Transverse colon (tissue), 4 donors: Measurements from ENCODE around the gene SDK1. TPM values are rescaled to one million over a fixed set of nuclear protein-coding genes. Genes with fewer than 3 reads are reported as not detected.

Experiments used
- DNase-seq: peaks from one replicate; pipeline ENCODE4 v3.0.0-alpha.2; 2019
- H3K27ac ChIP-seq, 4 donors: fragments of 200-600 bp; sonication (generic); 2 replicates each; pipeline ENCODE4 v1.5.1; 2016 to 2018; ENCODE audit warnings: inconsistent platforms in 4 of 4
- H3K27me3 ChIP-seq: fragments of 200-600 bp; sonication (generic); 2 replicates; pipeline ENCODE4 v1.5.1; 2017; ENCODE audit warnings: inconsistent platforms
- H3K36me3 ChIP-seq, 4 donors: fragments of 200-600 bp; sonication (generic); 2 replicates each; pipeline ENCODE4 v1.5.1; 2017 to 2019; ENCODE audit warnings: inconsistent platforms in 4 of 4
- H3K4me1 ChIP-seq, 4 donors: fragments of 200-600 bp; sonication (generic); 2 replicates each; pipeline ENCODE4 v1.5.1; 2017 to 2020; ENCODE audit warnings: inconsistent platforms in 4 of 4
- H3K4me3 ChIP-seq, 4 donors: fragments of 200-600 bp; sonication (generic); 1 replicate in 1 of 4; 2 replicates in 3 of 4; pipeline versions ENCODE4 v1.5.1 to v1.6.1; 2017 to 2019; ENCODE audit warnings: inconsistent platforms in 4 of 4
- H3K9me3 ChIP-seq, 2 donors: fragments of 200-600 bp; sonication (generic); 2 replicates each; pipeline ENCODE4 v1.5.1; 2017 to 2019; ENCODE audit warnings: inconsistent platforms in 2 of 2
- CTCF ChIP-seq, 5 experiments: fragments of 200-600 bp in 3 of 5; fragments of 450-650 bp in 2 of 5; sonication (generic) in 3 of 5; IDR thresholded peaks; 1 replicate in 2 of 5; 2 replicates in 3 of 5; pipeline ENCODE4 v1.5.1; 2016 to 2017; ENCODE audit warnings: antibody characterized with exemption in 5 of 5, inconsistent platforms in 3 of 5, mild to moderate bottlenecking in 2 of 5, moderate library complexity in 1 of 5
- EP300 ChIP-seq: sonication (generic); formaldehyde crosslinking; IDR thresholded peaks from one replicate; pipeline ENCODE4 v1.6.1; 2017; ENCODE audit warnings: antibody characterized with exemption, low read depth
- POLR2A ChIP-seq: fragments of 450-650 bp; IDR thresholded peaks from one replicate; pipeline ENCODE4 v1.6.1; 2016; ENCODE audit warnings: antibody characterized with exemption, mild to moderate bottlenecking, moderate library complexity
- POLR2AphosphoS5 ChIP-seq, 3 donors: sonication (generic); formaldehyde crosslinking; IDR thresholded peaks; one replicate each; pipeline ENCODE4 v1.6.1; 2016; ENCODE audit warnings: antibody characterized with exemption in 3 of 3
- WGBS, 2 donors: methylation state at CpG; one replicate each; pipeline ENCODE4 v1.1.5; 2018; ENCODE audit warnings: low coverage in 1 of 2; 5-methylcytosine and 5-hydroxymethylcytosine counted together
- in situ Hi-C, 4 donors: fragments of 200-750 bp; cut with MboI; loops; one replicate each; pipeline versions ENCODE4 v1.15.0 to v1.15.1; 2017; ENCODE audit warnings: low sequenced_read_pairs in 3 of 4, low pct_ligation_motif_present in 1 of 4, low pct_unique_long_range_greater_than_20kb in 1 of 4
- intact Hi-C: fragments of 100-400 bp; cut with DNase I; formaldehyde crosslinking; loops from one replicate; pipeline ENCODE4 v1.15.1; 2023; ENCODE audit warnings: low total_unique reads
- total RNA-seq, 4 donors: library from RNA; depleted of rRNA; stranded (reverse); fragments of >200 nt; gene quantifications; one replicate each; pipeline ENCODE4 v1.1.0, GENCODE V29; 2016

The SDK1 gene
- total RNA-seq, 4 donors from 2014 or later = 4.0 to 8.6 (median 5.4) TPM

DNA sequence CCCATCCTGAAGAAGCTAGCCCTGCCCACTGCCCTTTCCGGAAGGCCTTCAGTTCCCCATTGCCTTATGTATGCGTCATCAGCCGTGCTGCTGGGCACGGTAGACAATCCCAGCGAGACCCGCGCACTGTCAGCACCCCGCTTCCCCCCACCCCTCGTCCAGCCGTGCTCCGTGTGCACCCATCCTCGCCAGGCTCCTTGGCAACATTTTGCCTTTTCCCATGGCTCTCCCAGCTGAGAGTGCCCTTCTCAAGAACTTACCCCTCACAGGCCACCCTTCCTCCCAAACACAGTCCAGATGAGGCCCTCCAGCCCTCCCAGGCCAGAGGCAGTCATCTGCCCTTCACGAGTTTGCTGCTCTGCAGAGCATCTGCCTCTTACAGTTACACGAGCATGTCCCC is 747.3 kb downstream of the SDK1 start:
- in situ Hi-C loops (no loop called here), intact Hi-C loops (no loop called here)
- Histone ChIP-seq H3K4me1 (no peaks in the 10 kb centered on the region), H3K36me3 (no peaks in the 10 kb centered on the region), H3K27me3 (no peaks in the 10 kb centered on the region), H3K4me3 (no peak overlapping the region), H3K27ac (no peak overlapping the region), H3K9me3 (no peaks in the 10 kb centered on the region)
- 87% methylated on average over 14 of the region's 14 CpGs; no CpG with 5 or more reads in 1 of the 2 donors for WGBS, 2 donors
- no peak for TF ChIP-seq POLR2AphosphoS5 (IDR thresholded peaks at IDR 0.05)
- TF ChIP-seq POLR2A = no peak
- TF ChIP-seq EP300 = no peak
- TF ChIP-seq CTCF (IDR thresholded peaks at IDR 0.05) = no peak
- DNase-seq = no peak

- Histone ChIP-seq H3K4me3 (no peak overlapping the region), H3K4me1 (no peaks in the 10 kb centered on the region), H3K9me3 (no peaks in the 10 kb centered on the region), H3K27ac (no peak overlapping the region), H3K27me3 (no peaks in the 10 kb centered on the region), H3K36me3 (no peaks in the 10 kb centered on the region)
- intact Hi-C loops (no loop called here), in situ Hi-C loops (no loop called here)
- TF ChIP-seq POLR2A = no peak
- TF ChIP-seq CTCF (IDR thresholded peaks at IDR 0.05) = no peak
- no peak for TF ChIP-seq POLR2AphosphoS5 (IDR thresholded peaks at IDR 0.05)
- TF ChIP-seq EP300 = no peak
- 94 to 95% methylated on average over 2 to 13 of the region's 13 CpGs for WGBS, 2 donors
- no peak for DNase-seq
Measured at GRCh38 chr7:4049202-4049601, 748.1 kb downstream of the SDK1 start.

DNA sequence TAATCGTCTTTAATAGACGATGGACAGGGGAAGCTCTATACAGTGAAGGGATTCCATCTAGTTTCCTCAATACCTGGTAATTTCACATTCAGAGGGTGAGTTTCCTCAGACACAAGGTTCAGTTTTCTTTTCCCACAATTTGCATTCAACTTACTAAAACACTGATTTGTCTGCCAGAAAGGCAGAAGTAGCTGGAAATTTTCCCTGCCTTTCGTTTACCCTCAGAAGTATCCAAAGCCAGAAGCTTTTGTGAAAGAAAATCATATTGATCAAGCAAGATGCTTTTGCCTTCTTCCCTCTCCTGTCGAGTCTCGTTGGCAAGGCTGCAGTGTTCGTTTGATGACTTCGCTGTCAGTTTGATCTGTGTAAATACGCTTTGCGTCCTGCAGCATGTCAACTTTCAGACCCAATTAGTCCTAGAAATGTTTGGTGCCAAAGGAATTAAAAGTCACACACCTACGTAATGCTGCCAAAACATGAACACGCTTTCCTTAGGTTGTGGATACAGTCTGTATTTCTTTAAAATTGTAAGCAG is 749.1 kb downstream of the SDK1 start:
- H3K27me3 ChIP-seq = no peaks in the 10 kb centered on the region
- no peaks in the 10 kb centered on the region for H3K9me3 ChIP-seq
- no peak for TF ChIP-seq EP300
- TF ChIP-seq POLR2A = no peak
- no peak for TF ChIP-seq POLR2AphosphoS5 (IDR thresholded peaks at IDR 0.05)
- no peak for TF ChIP-seq CTCF (IDR thresholded peaks at IDR 0.05)
- no peaks in the 10 kb centered on the region for H3K36me3 ChIP-seq
- H3K4me3 ChIP-seq = no peak overlapping the region
- no peak overlapping the region for H3K27ac ChIP-seq
- no peak for DNase-seq
- in situ Hi-C loops (no loop called here), intact Hi-C loops (no loop called here)
- no peaks in the 10 kb centered on the region for H3K4me1 ChIP-seq
- WGBS, 2 donors = 51 to 66% methylated on average over 11 of the region's 11 CpGs

- no peak for DNase-seq
- Histone ChIP-seq H3K4me3 (no peak overlapping the region), H3K9me3 (no peaks in the 10 kb centered on the region), H3K36me3 (no peaks in the 10 kb centered on the region), H3K27me3 (no peaks in the 10 kb centered on the region), H3K4me1 (no peaks in the 10 kb centered on the region), H3K27ac (no peak overlapping the region)
- WGBS, 2 donors = 81 to 87% methylated on average over 6 to 11 of the region's 11 CpGs
- TF ChIP-seq POLR2AphosphoS5 (IDR thresholded peaks at IDR 0.05) (no peak), POLR2A (no peak), EP300 (no peak), CTCF (IDR thresholded peaks at IDR 0.05) (no peak)
- intact Hi-C loops = no loop called here
- in situ Hi-C loops = no loop called here
Measured at GRCh38 chr7:4051696-4052095, 750.6 kb downstream of the SDK1 start.
